NCI-H2081 treated with DMSO at 0.1 percent for 48 hours (cell line): ENCODE results near the gene TCF4.

ENCODE experiments used
- DNase-seq: peaks from one replicate; lab custom pipeline; 2025; lab: John Stamatoyannopoulos, UW

Gene TCF4

DNA sequence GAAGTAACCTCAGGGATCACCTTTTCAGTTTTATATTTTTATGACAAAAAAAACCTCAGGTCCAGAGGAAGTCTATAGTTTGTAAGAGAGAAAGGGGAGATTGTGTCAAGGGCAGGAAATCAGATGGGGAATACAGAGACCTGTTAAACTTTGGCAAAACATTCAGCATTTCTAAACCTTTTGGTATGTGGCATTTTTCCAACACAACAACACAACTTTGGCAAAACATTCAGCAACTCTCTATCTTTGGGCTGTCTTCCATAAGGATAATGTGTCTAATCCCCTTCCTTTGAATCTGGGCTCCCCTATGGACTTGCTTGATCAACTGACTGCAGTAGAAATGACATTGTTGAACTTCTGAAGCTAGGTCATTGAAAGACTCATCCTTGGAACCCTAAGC, 408.2 kb downstream of the TCF4 start:
- no peak for DNase-seq

DNA sequence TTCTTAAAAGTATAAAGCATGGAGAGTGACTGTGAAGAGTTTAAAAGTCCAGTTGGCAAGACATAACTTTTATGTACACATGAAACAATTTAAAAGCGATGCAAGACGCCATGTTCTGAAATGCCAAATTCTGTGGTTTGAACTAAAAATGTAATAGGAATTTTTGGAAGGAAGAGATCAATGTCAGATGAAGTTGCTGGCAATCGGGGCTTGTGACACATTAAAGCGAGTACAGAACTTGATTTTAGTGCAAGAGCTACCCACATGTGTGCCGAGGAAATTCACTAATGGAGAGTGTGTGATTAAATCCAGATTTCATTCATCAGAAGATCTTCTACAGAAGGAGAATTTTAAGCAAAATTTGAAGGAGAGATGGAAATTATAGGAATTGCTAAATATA, 408.6 kb downstream of the TCF4 start:
- no peak for DNase-seq

DNA sequence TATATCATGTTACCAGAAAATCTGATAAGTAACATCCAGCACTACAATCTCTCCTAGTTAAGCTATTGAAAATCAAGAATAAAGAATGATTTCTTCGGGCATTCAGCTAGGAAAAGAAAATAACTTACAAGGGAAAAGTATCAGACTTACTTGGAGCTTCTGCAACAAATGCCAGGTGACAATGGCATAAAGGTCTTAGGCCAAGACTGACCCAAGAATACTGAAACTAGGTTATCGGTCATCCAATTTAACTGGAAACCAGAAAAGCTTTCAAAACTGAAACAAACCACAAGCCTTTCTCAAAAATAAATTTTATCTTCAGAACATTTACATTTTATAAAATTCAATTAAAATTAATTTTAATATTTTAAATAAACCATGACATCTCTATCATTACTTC, 414.7 kb downstream of the TCF4 start:
- DNase-seq: no peak
